ENCODE results near the gene CKS1B.

CKS1B gene

GRCh38 chr1:154945962-154946850 is 28.3 kb upstream of the CKS1B start:
- DNase-seq: no peak

- DNase-seq: no peak
Observed at GRCh38 chr1:154948079-154948478, 26.4 kb upstream of the CKS1B start.

- no peak for DNase-seq
Observed at GRCh38 chr1:154951901-154952657, 22.4 kb upstream of the CKS1B start.

GRCh38 chr1:154952664-154953063 is 21.8 kb upstream of the CKS1B start:
- no peak for DNase-seq

- DNase-seq: no peak
Observed at GRCh38 chr1:154953611-154954038, 20.9 kb upstream of the CKS1B start.

- no peak for DNase-seq
Observed at GRCh38 chr1:154954541-154954940, 19.9 kb upstream of the CKS1B start.

- DNase-seq: no peak
Observed at GRCh38 chr1:154955039-154955717, 19.3 kb upstream of the CKS1B start.

GRCh38 chr1:154955718-154956543 is 18.6 kb upstream of the CKS1B start, which contains the start of gene PBXIP1:
Gene PBXIP1 (minus strand): TSS chr1:154956099. CDS start chr1:154953721, 2,378 bp downstream.
- DNase-seq: peak; percentile 95

- no peak for DNase-seq
Observed at GRCh38 chr1:154956544-154956941, 17.9 kb upstream of the CKS1B start.

GRCh38 chr1:154957091-154957657 is 17.3 kb upstream of the CKS1B start:
- DNase-seq: no peak

- DNase-seq: no peak
Observed at GRCh38 chr1:154958036-154958435, 16.4 kb upstream of the CKS1B start.

GRCh38 chr1:154958681-154959425 is 15.6 kb upstream of the CKS1B start:
- DNase-seq: no peak

- no peak for DNase-seq
Observed at GRCh38 chr1:154959426-154959780, 15.1 kb upstream of the CKS1B start.

GRCh38 chr1:154960446-154961136 is 13.9 kb upstream of the CKS1B start:
- DNase-seq: no peak

GRCh38 chr1:154961207-154962155 is 13.0 kb upstream of the CKS1B start, which contains the start of gene PYGO2:
Gene PYGO2 (minus strand): TSS chr1:154961782. CDS start chr1:154961576, 206 bp downstream.
- DNase-seq: peak; percentile 91

- no peak for DNase-seq
Observed at GRCh38 chr1:154962156-154962749, 12.2 kb upstream of the CKS1B start.

- DNase-seq: no peak
Observed at GRCh38 chr1:154962795-154963330, 11.6 kb upstream of the CKS1B start.

- DNase-seq: no peak
Observed at GRCh38 chr1:154963643-154964042, 10.8 kb upstream of the CKS1B start.

- no peak for DNase-seq
Observed at GRCh38 chr1:154964359-154964758, 10.1 kb upstream of the CKS1B start.
